IMR-90 (cell line): ENCODE data around the gene SLC25A26. TPM values are rescaled to one million over a fixed set of nuclear protein-coding genes. Genes with fewer than 3 reads are reported as not detected.

Experiments used
- ATAC-seq: fragments of 200-7000 bp; cut with Tn5 transposase; 2 replicates; pipeline ENCODE4 v1.9.1; 2020; ENCODE audit warnings: low read depth, mild to moderate bottlenecking, moderate library complexity
- BruUV-seq: library from RNA; stranded (reverse); fragments of 400-500 nt; replicated peaks from 2 replicates; lab custom pipeline; 2021; lab: Mats Ljungman, UMichigan
- CTCF ChIA-PET: fragments of 300-600 bp; formaldehyde crosslinking; extraction: SDS; loops from one replicate; lab custom pipeline; 2021; ENCODE audit warnings: antibody characterized with exemption; lab: Yijun Ruan, JAX
- POLR2A ChIA-PET: fragments of 300-600 bp; sonication (Branson Sonifier 250); formaldehyde crosslinking; loops from one replicate; lab custom pipeline; 2022; ENCODE audit warnings: antibody characterized with exemption; ENCODE audit not compliant: unreplicated experiment; lab: Charles Lee
- DNase-seq: peaks from one replicate; pipeline ENCODE4 v3.0.0; 2013
- H2AFZ ChIP-seq: replicated peaks from 2 replicates; pipeline ENCODE3; 2013; ENCODE audit warnings: low read length, mild to moderate bottlenecking; ENCODE audit not compliant: poor library complexity
- H2AK5ac ChIP-seq: 2 replicates; pipeline ENCODE4 v1.6.1; 2013; ENCODE audit warnings: low read depth, low read length, inconsistent platforms
- H2AK9ac ChIP-seq: replicated peaks from 2 replicates; pipeline ENCODE3; 2013; ENCODE audit warnings: mild to moderate bottlenecking, low read depth, low read length, moderate library complexity; ENCODE audit not compliant: poor library complexity
- H2BK120ac ChIP-seq: 2 replicates; pipeline ENCODE4 v1.6.1; 2013; ENCODE audit warnings: low read depth, low read length, inconsistent platforms
- H2BK15ac ChIP-seq: 3 replicates; pipeline ENCODE4 v1.6.1; 2013; ENCODE audit warnings: low read depth, low read length, inconsistent platforms
- H2BK20ac ChIP-seq: 2 replicates; pipeline ENCODE4 v1.6.1; 2013; ENCODE audit warnings: low read depth, mild to moderate bottlenecking, inconsistent platforms, low read length, moderate library complexity
- H2BK5ac ChIP-seq: 2 replicates; pipeline ENCODE4 v1.6.1; 2013; ENCODE audit warnings: mild to moderate bottlenecking, low read depth, low read length, inconsistent platforms; ENCODE audit not compliant: poor library complexity, severe bottlenecking
- H3K14ac ChIP-seq: replicated peaks from 2 replicates; pipeline ENCODE4 v1.6.1; 2013; ENCODE audit warnings: low read depth, low read length, inconsistent platforms
- H3K18ac ChIP-seq: 2 replicates; pipeline ENCODE4 v1.6.1; 2013; ENCODE audit warnings: low read depth, low read length, control low read depth
- H3K23ac ChIP-seq: 2 replicates; pipeline ENCODE4 v1.6.1; 2013; ENCODE audit warnings: low read depth, low read length, inconsistent platforms
- H3K27ac ChIP-seq: 2 replicates; pipeline ENCODE4 v1.5.1; 2013; ENCODE audit warnings: mild to moderate bottlenecking, control low read depth, low read length; ENCODE audit not compliant: insufficient read depth
- H3K27me3 ChIP-seq: 2 replicates; pipeline ENCODE4 v1.6.1; 2013; ENCODE audit warnings: low read length; ENCODE audit not compliant: control insufficient read depth, insufficient read depth
- H3K36me3 ChIP-seq: 2 replicates; pipeline ENCODE4 v1.6.1; 2013; ENCODE audit warnings: low read length, mixed read lengths; ENCODE audit not compliant: control insufficient read depth, insufficient read depth
- H3K4ac ChIP-seq: 2 replicates; pipeline ENCODE4 v1.6.1; 2013; ENCODE audit warnings: low read depth, low read length, inconsistent platforms
- H3K4me1 ChIP-seq: 2 replicates; pipeline ENCODE4 v1.6.1; 2013; ENCODE audit warnings: low read length, mixed read lengths; ENCODE audit not compliant: control insufficient read depth, insufficient read depth
- H3K4me2 ChIP-seq: 2 replicates; pipeline ENCODE4 v1.6.1; 2013; ENCODE audit warnings: low read depth, mild to moderate bottlenecking, control low read depth, low read length, moderate library complexity
- H3K4me3 ChIP-seq: 2 replicates; pipeline ENCODE4 v1.5.1; 2013; ENCODE audit warnings: low read depth, mild to moderate bottlenecking, control low read depth, low read length, moderate library complexity; ENCODE audit not compliant: insufficient read depth
- H3K56ac ChIP-seq: 2 replicates; pipeline ENCODE4 v1.6.1; 2013; ENCODE audit warnings: low read length, inconsistent platforms; ENCODE audit not compliant: insufficient read depth; ENCODE audit errors: extremely low read depth
- H3K79me1 ChIP-seq, 2 experiments: 2 replicates each; pipeline ENCODE4 v1.6.1; 2013; ENCODE audit warnings: low read length in 2 of 2, inconsistent platforms in 1 of 2, low read depth in 1 of 2
- H3K9ac ChIP-seq: 2 replicates; pipeline ENCODE4 v1.6.1; 2013; ENCODE audit warnings: low read depth, low read length, control low read depth
- H3K9me1 ChIP-seq: 2 replicates; pipeline ENCODE4 v1.6.1; 2013; ENCODE audit warnings: low read length, inconsistent platforms; ENCODE audit not compliant: insufficient read depth
- H3K9me3 ChIP-seq: 2 replicates; pipeline ENCODE4 v1.6.1; 2013; ENCODE audit warnings: low read length; ENCODE audit not compliant: control insufficient read depth, insufficient read depth
- H4K20me1 ChIP-seq: 2 replicates; pipeline ENCODE4 v1.6.1; 2013; ENCODE audit warnings: low read length, inconsistent platforms; ENCODE audit not compliant: insufficient read depth
- H4K5ac ChIP-seq: 2 replicates; pipeline ENCODE4 v1.6.1; 2013; ENCODE audit warnings: mild to moderate bottlenecking, low read depth, low read length, control low read depth
- H4K8ac ChIP-seq, 2 experiments: 2 replicates each; pipeline ENCODE4 v1.6.1; 2013; ENCODE audit warnings: low read depth in 2 of 2, low read length in 2 of 2, control low read depth in 1 of 2, inconsistent platforms in 1 of 2
- H4K91ac ChIP-seq: 2 replicates; pipeline ENCODE4 v1.6.1; 2013; ENCODE audit warnings: low read depth, low read length, inconsistent platforms; ENCODE audit not compliant: insufficient read depth
- BHLHE40 ChIP-seq: fragments of 150-350 bp; IDR thresholded peaks from 2 replicates; pipeline ENCODE4 v1.6.1; 2016; ENCODE audit warnings: mild to moderate bottlenecking, low read depth, low read length
- CEBPB ChIP-seq: IDR thresholded peaks from 2 replicates; pipeline ENCODE4 v1.6.1; 2012; ENCODE audit warnings: low read depth, low read length, improper control_type of control experiment
- CHD1 ChIP-seq: IDR thresholded peaks from 2 replicates; pipeline ENCODE4 v1.6.1; 2012; ENCODE audit warnings: low read depth, low read length, improper control_type of control experiment
- ELK1 ChIP-seq: fragments of 150-350 bp; IDR thresholded peaks from 2 replicates; pipeline ENCODE4 v1.6.1; 2016; ENCODE audit warnings: low read depth, mild to moderate bottlenecking, low read length, moderate library complexity, borderline replicate concordance
- FOS ChIP-seq: fragments of 150-350 bp; IDR thresholded peaks from 2 replicates; pipeline ENCODE4 v1.6.1; 2016; ENCODE audit warnings: low read depth, low read length
- MAFK ChIP-seq: IDR thresholded peaks from 2 replicates; pipeline ENCODE4 v1.6.1; 2012; ENCODE audit warnings: low read depth, low read length, improper control_type of control experiment
- MAZ ChIP-seq: IDR thresholded peaks from 2 replicates; pipeline ENCODE4 v1.6.1; 2012; ENCODE audit warnings: low read depth, mild to moderate bottlenecking, low read length, improper control_type of control experiment, moderate library complexity, borderline replicate concordance
- MXI1 ChIP-seq: IDR thresholded peaks from 2 replicates; pipeline ENCODE4 v1.6.1; 2012; ENCODE audit warnings: low read depth, mild to moderate bottlenecking, low read length, moderate library complexity, borderline replicate concordance
- NFE2L2 ChIP-seq: fragments of 150-350 bp; IDR thresholded peaks from 2 replicates; pipeline ENCODE4 v1.6.1; 2016; ENCODE audit warnings: low read depth, mild to moderate bottlenecking, low read length
- POLR2A ChIP-seq: IDR thresholded peaks from 2 replicates; pipeline ENCODE4 v1.6.1; 2012; ENCODE audit warnings: mild to moderate bottlenecking, low read depth, low read length
- RAD21 ChIP-seq: IDR thresholded peaks from 2 replicates; pipeline ENCODE4 v1.6.1; 2012; ENCODE audit warnings: low read length, improper control_type of control experiment
- RCOR1 ChIP-seq: IDR thresholded peaks from 2 replicates; pipeline ENCODE4 v1.6.1; 2012; ENCODE audit warnings: mild to moderate bottlenecking, low read length, improper control_type of control experiment; ENCODE audit not compliant: insufficient replicate concordance
- RFX5 ChIP-seq: IDR thresholded peaks from 2 replicates; pipeline ENCODE4 v1.8.0; 2012; ENCODE audit warnings: low read depth, mild to moderate bottlenecking, low read length, moderate library complexity
- SMC3 ChIP-seq: fragments of 150-350 bp; IDR thresholded peaks from 2 replicates; pipeline ENCODE4 v1.6.1; 2016; ENCODE audit warnings: low read depth, mild to moderate bottlenecking, antibody characterized with exemption, low read length, moderate library complexity
- USF2 ChIP-seq: fragments of 150-350 bp; IDR thresholded peaks from 2 replicates; pipeline ENCODE4 v1.6.1; 2017; ENCODE audit warnings: mild to moderate bottlenecking, antibody characterized with exemption, low read length, low read depth
- WGBS, 2 experiments: methylation state at CpG; one replicate each; pipeline versions ENCODE4 v1.1.5 to v1.1.7; 2013; ENCODE audit warnings: missing lambda C conversion rate in 2 of 2; ENCODE audit not compliant: insufficient read length in 1 of 2; ENCODE audit errors: extremely low coverage in 2 of 2; 5-methylcytosine and 5-hydroxymethylcytosine counted together
- dilution Hi-C: fragments of 300-500 bp; cut with HindIII; formaldehyde crosslinking; loops from one replicate; pipeline ENCODE4 v1.14.3; 2018; ENCODE audit warnings: low sequenced_read_pairs; ENCODE audit not compliant: unreplicated experiment
- in situ Hi-C: fragments of 300-500 bp; cut with MboI; formaldehyde crosslinking; loops from 3 replicates; pipeline ENCODE4 v1.14.3; 2019; ENCODE audit warnings: low sequenced_read_pairs, inconsistent platforms, mixed read lengths
- intact Hi-C: fragments of 100-400 bp; cut with micrococcal nuclease; formaldehyde crosslinking; loops from 2 replicates; pipeline ENCODE4 v1.10.0; 2022
- polyA plus RNA-seq, 3 experiments: library from polyadenylated mRNA; depleted of rRNA; stranded (reverse); fragments of >200 nt; gene quantifications; 2 replicates each; pipeline ENCODE4 v1.2.3, GENCODE V29; 2012; ENCODE audit warnings: low replicate concordance in 1 of 3
- total RNA-seq: library from RNA; depleted of rRNA; stranded (reverse); fragments of >200 nt; gene quantifications from 2 replicates; pipeline ENCODE4 v1.2.3, GENCODE V29; 2012
- TF ChIP-seq, protein P1 (sequence below): conservative IDR thresholded peaks from 2 replicates; pipeline ENCODE4 v1.5.1; 2012; ENCODE audit warnings: mild to moderate bottlenecking, low read depth, low read length, improper control_type of control experiment

The SLC25A26 gene
- total and polyA plus RNA-seq, 2 of the 4 experiments (the other 2 are of a cell fraction): 10.9 to 12.7 TPM

DNA sequence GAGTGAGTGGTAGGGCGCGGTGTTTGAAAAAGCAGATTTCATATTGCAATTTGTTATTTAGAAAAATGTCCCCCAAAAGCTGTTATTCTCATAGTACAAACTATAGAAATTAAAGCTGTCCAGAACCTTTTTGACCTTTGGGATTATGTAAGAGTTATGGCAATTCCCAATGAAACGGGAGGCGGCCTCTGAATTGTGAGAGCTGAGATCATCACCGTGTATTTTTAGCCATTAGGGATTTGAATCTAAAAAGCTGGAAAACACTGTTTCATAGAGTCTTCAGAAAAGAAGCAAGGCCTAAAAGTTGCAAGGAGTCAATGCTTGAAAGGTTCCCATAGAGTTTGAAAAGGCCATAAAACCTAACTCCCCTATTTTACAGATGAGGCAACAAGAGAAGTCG lies 38.6 kb upstream of the SLC25A26 start:
- no peak overlapping the region for H2BK15ac ChIP-seq
- H3K9ac ChIP-seq: no peak overlapping the region
- no peak overlapping the region for H2BK20ac ChIP-seq
- no TSS peak for BruUV-seq
- no peak overlapping the region for H2BK120ac ChIP-seq
- H3K27me3 ChIP-seq: peaks cover 8% of the 10 kb centered on the region
- no peak overlapping the region for H3K23ac ChIP-seq
- H3K4me1 ChIP-seq: no peaks in the 10 kb centered on the region
- intact Hi-C loops (no loop called here), in situ Hi-C loops (loop anchor here (25.0 kb wide), 2 partner anchors 745 to 1645 kb away; no protein-coding TSS in a partner anchor), dilution Hi-C loops (no loop called here)
- H2AK5ac ChIP-seq: no peak overlapping the region
- no peak overlapping the region for H3K18ac ChIP-seq
- no peak overlapping the region for H2AFZ ChIP-seq
- no peaks in the 10 kb centered on the region for H3K36me3 ChIP-seq
- no peak overlapping the region for H3K14ac ChIP-seq
- H3K27ac ChIP-seq: no peak overlapping the region
- no peak overlapping the region for H4K8ac ChIP-seq
- no peak overlapping the region for H3K4me3 ChIP-seq
- TF ChIP-seq RCOR1 (no peak), NFE2L2 (no peak), CEBPB (no peak), MAZ (no peak), MXI1 (no peak), ELK1 (no peak), USF2 (no peak), RAD21 (no peak), FOS (no peak), POLR2A (no peak), BHLHE40 (no peak), MAFK (no peak), CHD1 (no peak), SMC3 (no peak), RFX5 (no peak)
- TF ChIP-seq, protein P1, sequence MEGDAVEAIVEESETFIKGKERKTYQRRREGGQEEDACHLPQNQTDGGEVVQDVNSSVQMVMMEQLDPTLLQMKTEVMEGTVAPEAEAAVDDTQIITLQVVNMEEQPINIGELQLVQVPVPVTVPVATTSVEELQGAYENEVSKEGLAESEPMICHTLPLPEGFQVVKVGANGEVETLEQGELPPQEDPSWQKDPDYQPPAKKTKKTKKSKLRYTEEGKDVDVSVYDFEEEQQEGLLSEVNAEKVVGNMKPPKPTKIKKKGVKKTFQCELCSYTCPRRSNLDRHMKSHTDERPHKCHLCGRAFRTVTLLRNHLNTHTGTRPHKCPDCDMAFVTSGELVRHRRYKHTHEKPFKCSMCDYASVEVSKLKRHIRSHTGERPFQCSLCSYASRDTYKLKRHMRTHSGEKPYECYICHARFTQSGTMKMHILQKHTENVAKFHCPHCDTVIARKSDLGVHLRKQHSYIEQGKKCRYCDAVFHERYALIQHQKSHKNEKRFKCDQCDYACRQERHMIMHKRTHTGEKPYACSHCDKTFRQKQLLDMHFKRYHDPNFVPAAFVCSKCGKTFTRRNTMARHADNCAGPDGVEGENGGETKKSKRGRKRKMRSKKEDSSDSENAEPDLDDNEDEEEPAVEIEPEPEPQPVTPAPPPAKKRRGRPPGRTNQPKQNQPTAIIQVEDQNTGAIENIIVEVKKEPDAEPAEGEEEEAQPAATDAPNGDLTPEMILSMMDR: no peak
- WGBS, 2 experiments: 93% methylated on average over 3 of the region's 6 CpGs; no CpG with 5 or more reads in 1 of the 2 experiments
- DNase-seq: no peak
- no peak overlapping the region for H4K5ac ChIP-seq
- H3K4me2 ChIP-seq: no peak overlapping the region
- no peaks in the 10 kb centered on the region for H4K20me1 ChIP-seq
- no peak overlapping the region for H2BK5ac ChIP-seq
- no peak overlapping the region for H2AK9ac ChIP-seq
- peaks cover 2% of the 10 kb centered on the region for H3K9me3 ChIP-seq
- no peak overlapping the region for H4K91ac ChIP-seq
- POLR2A ChIA-PET: no interaction called here
- no peaks in the 10 kb centered on the region for H3K79me1 ChIP-seq
- peaks cover 2% of the 10 kb centered on the region; the same call in 1 of the 2 replicates for H3K9me1 ChIP-seq
- H3K56ac ChIP-seq: no peak overlapping the region
- CTCF ChIA-PET: interaction anchor here (0.6 kb wide), 1 partner anchor 167 kb away, joined by 3 read pairs; no protein-coding TSS in a partner anchor
- ATAC-seq: no peak
- H3K4ac ChIP-seq: no peak overlapping the region
